Adrenal gland (tissue), 5 donors: ENCODE data around the gene UQCR10.

Experiments used
- CTCF ChIP-seq, 6 experiments: fragments of 450-650 bp in 4 of 6; fragments of 200-600 bp in 2 of 6; sonication (generic) in 1 of 6; IDR thresholded peaks; 1 replicate in 5 of 6; 2 replicates in 1 of 6; pipeline versions ENCODE4 v1.5.1 to v1.8.0; 2016 to 2021; ENCODE audit warnings: antibody characterized with exemption in 6 of 6, mild to moderate bottlenecking in 2 of 6, moderate library complexity in 1 of 6
- POLR2A ChIP-seq, 2 donors: fragments of 450-650 bp; IDR thresholded peaks; one replicate each; pipeline ENCODE4 v1.6.1; 2017; ENCODE audit warnings: antibody characterized with exemption in 2 of 2, mild to moderate bottlenecking in 2 of 2, moderate library complexity in 1 of 2
- donor health status: DM: no; HTN: no; CAD: no.

- TF ChIP-seq CTCF (IDR thresholded peaks at IDR 0.05): no peak
- TF ChIP-seq POLR2A (IDR thresholded peaks at IDR 0.05): no peak
These were observed 22.3 kb upstream of the UQCR10 start for GRCh38 chr22:29744902-29745301.
